Natural killer cell (primary cell): ENCODE results near the gene TRMT10B. TPM values are rescaled to one million over a fixed set of nuclear protein-coding genes. Genes with fewer than 3 reads are reported as not detected.

Source experiments
- ATAC-seq, 3 donors: fragments of 150-1000 bp in 2 of 3; fragments of 200-7000 bp in 1 of 3; cut with Tn5 transposase; 1 replicate in 1 of 3; 2 replicates in 2 of 3; pipeline ENCODE4 v1.10.0; 2021; ENCODE audit warnings: mild to moderate bottlenecking in 2 of 3, moderate library complexity in 2 of 3
- DNase-seq, 2 donors: peaks; one replicate each; pipeline versions ENCODE4 v3.0.0 to v3.0.0-alpha.2; 2013 to 2021; ENCODE audit warnings: mixed read lengths in 1 of 2
- H3K27ac ChIP-seq: one replicate; pipeline ENCODE4 v1.5.1; 2013; ENCODE audit warnings: mild to moderate bottlenecking, low read length
- H3K27me3 ChIP-seq: one replicate; pipeline ENCODE4 v1.6.1; 2013; ENCODE audit warnings: low read length; ENCODE audit not compliant: control insufficient read depth, insufficient read depth
- H3K36me3 ChIP-seq: one replicate; pipeline ENCODE4 v1.6.1; 2013; ENCODE audit warnings: low read length; ENCODE audit not compliant: control insufficient read depth, insufficient read depth
- H3K4me1 ChIP-seq: one replicate; pipeline ENCODE4 v1.6.1; 2013; ENCODE audit warnings: low read length; ENCODE audit not compliant: control insufficient read depth, insufficient read depth
- H3K4me3 ChIP-seq: one replicate; pipeline ENCODE4 v1.5.1; 2013; ENCODE audit warnings: low read length
- H3K9me3 ChIP-seq: one replicate; pipeline ENCODE4 v1.6.1; 2013; ENCODE audit warnings: low read length; ENCODE audit not compliant: control insufficient read depth, insufficient read depth
- H3K27ac Mint-ChIP-seq, 2 donors: one replicate each; pipeline ENCODE4 v1.8.0; 2022; ENCODE audit warnings: mild to moderate bottlenecking in 2 of 2, mixed read lengths in 2 of 2, moderate library complexity in 1 of 2
- H3K27me3 Mint-ChIP-seq, 2 donors: one replicate each; pipeline ENCODE4 v1.8.0; 2022; ENCODE audit warnings: low read depth in 2 of 2, mixed read lengths in 2 of 2
- H3K36me3 Mint-ChIP-seq: one replicate; pipeline ENCODE4 v1.8.0; 2022; ENCODE audit warnings: mixed read lengths
- H3K4me1 Mint-ChIP-seq, 2 donors: one replicate each; pipeline ENCODE4 v1.8.0; 2022; ENCODE audit warnings: mixed read lengths in 2 of 2
- H3K4me3 Mint-ChIP-seq: one replicate; pipeline ENCODE4 v1.8.0; 2022; ENCODE audit warnings: mild to moderate bottlenecking, moderate library complexity, mixed read lengths
- H3K9me3 Mint-ChIP-seq, 2 donors: one replicate each; pipeline ENCODE4 v1.8.0; 2022; ENCODE audit warnings: mixed read lengths in 2 of 2
- WGBS: methylation state at CpG from one replicate; pipeline ENCODE4 v1.1.7; 2013; ENCODE audit warnings: missing lambda C conversion rate; ENCODE audit not compliant: insufficient coverage; 5-methylcytosine and 5-hydroxymethylcytosine counted together
- intact Hi-C: fragments of 100-400 bp; cut with micrococcal nuclease; formaldehyde crosslinking; loops from one replicate; pipeline ENCODE4 v1.14.2; 2022
- total RNA-seq, 4 donors: library from RNA; stranded (reverse); fragments of 120-200 nt in 1 of 4; gene quantifications; one replicate each; pipeline versions ENCODE4 v1.2.3 to v1.2.4, GENCODE V29; 2013 to 2022
- TF ChIP-seq, protein P1 (sequence below): fragments of 200-600 bp; IDR thresholded peaks from one replicate; pipeline ENCODE4 v1.8.0; 2022; ENCODE audit warnings: antibody characterized with exemption

TRMT10B gene
- total RNA-seq, 3 donors from 2014 or later (not counting 1 experiment from before 2014, with no cell fraction given), result 13.2 to 15.4 (median 13.3) TPM

GRCh38 chr9:37769306-37769705 lies 15.7 kb downstream of the TRMT10B start:
- Histone ChIP-seq H3K36me3 (peaks cover 32% of the 10 kb centered on the region), H3K9me3 (no peaks in the 10 kb centered on the region), H3K27me3 (no peaks in the 10 kb centered on the region), H3K27ac (no peak overlapping the region), H3K4me3 (no peak overlapping the region), H3K4me1 (no peaks in the 10 kb centered on the region)
- DNase-seq (no peak), ATAC-seq (no peak)
- TF ChIP-seq, protein P1, sequence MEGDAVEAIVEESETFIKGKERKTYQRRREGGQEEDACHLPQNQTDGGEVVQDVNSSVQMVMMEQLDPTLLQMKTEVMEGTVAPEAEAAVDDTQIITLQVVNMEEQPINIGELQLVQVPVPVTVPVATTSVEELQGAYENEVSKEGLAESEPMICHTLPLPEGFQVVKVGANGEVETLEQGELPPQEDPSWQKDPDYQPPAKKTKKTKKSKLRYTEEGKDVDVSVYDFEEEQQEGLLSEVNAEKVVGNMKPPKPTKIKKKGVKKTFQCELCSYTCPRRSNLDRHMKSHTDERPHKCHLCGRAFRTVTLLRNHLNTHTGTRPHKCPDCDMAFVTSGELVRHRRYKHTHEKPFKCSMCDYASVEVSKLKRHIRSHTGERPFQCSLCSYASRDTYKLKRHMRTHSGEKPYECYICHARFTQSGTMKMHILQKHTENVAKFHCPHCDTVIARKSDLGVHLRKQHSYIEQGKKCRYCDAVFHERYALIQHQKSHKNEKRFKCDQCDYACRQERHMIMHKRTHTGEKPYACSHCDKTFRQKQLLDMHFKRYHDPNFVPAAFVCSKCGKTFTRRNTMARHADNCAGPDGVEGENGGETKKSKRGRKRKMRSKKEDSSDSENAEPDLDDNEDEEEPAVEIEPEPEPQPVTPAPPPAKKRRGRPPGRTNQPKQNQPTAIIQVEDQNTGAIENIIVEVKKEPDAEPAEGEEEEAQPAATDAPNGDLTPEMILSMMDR, result no peak
- H3K36me3 Mint-ChIP-seq, result no peaks in the 10 kb centered on the region
- intact Hi-C loops, result no loop called here
- peak overlapping the region in 1 of 2 donors; percentile 15 for H3K27ac Mint-ChIP-seq
- 97% methylated on average over 5 of the region's 5 CpGs for WGBS
- no peaks in the 10 kb centered on the region for H3K9me3 Mint-ChIP-seq
- peaks cover 0 to 6% of the 10 kb centered on the region in 2 donors for H3K4me1 Mint-ChIP-seq
- no peak overlapping the region for H3K4me3 Mint-ChIP-seq
- H3K27me3 Mint-ChIP-seq, result no peaks in the 10 kb centered on the region

DNA sequence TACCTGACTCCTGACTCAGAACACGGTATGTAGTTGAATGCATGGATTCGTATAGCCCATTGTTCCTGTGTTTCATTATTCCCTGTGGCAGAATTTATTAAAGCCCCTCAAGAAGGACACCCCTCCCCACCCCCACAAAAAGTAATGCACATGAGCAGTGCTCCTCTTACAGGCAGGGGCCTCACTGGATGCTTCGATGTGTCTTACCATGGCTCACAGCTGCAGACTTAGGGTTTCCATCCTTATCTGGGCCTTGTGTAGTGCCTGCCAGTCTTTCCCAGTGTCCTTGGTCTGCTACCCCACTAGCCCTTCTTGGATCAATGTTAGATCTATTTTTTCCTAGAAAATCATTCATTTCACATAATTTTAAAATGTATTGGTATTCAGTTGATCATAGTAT lies 16.4 kb downstream of the TRMT10B start:
- no peak for DNase-seq
- no peaks in the 10 kb centered on the region for H3K9me3 ChIP-seq
- H3K4me1 ChIP-seq, result no peaks in the 10 kb centered on the region
- H3K4me3 Mint-ChIP-seq, result no peak overlapping the region
- peaks cover 39% of the 10 kb centered on the region for H3K36me3 ChIP-seq
- H3K4me1 Mint-ChIP-seq, result peaks cover 0 to 6% of the 10 kb centered on the region in 2 donors
- no peak overlapping the region for H3K27ac ChIP-seq
- no peaks in the 10 kb centered on the region for H3K27me3 Mint-ChIP-seq
- ATAC-seq, result no peak
- 96% methylated on average over 3 of the region's 3 CpGs for WGBS
- TF ChIP-seq, protein P1, result no peak
- H3K27me3 ChIP-seq, result no peaks in the 10 kb centered on the region
- H3K9me3 Mint-ChIP-seq, result no peaks in the 10 kb centered on the region
- H3K4me3 ChIP-seq, result no peak overlapping the region
- no peaks in the 10 kb centered on the region for H3K36me3 Mint-ChIP-seq
- intact Hi-C loops, result no loop called here
- peak overlapping the region in 1 of 2 donors; percentile 15 for H3K27ac Mint-ChIP-seq

- Mint-ChIP-seq H3K4me3 (no peak overlapping the region), H3K27ac (no peak overlapping the region), H3K36me3 (peaks cover 3% of the 10 kb centered on the region), H3K4me1 (peaks cover 6% of the 10 kb centered on the region in 2 donors), H3K27me3 (no peaks in the 10 kb centered on the region), H3K9me3 (no peaks in the 10 kb centered on the region)
- Histone ChIP-seq H3K27ac (no peak overlapping the region), H3K4me1 (no peaks in the 10 kb centered on the region), H3K9me3 (no peaks in the 10 kb centered on the region), H3K36me3 (peaks cover 52% of the 10 kb centered on the region), H3K4me3 (no peak overlapping the region), H3K27me3 (no peaks in the 10 kb centered on the region)
- TF ChIP-seq, protein P1, result no peak
- intact Hi-C loops, result no loop called here
- no peak for DNase-seq
- 100% methylated on average over 1 of the region's 1 CpG for WGBS
- no peak for ATAC-seq
Measured at GRCh38 chr9:37775216-37775919, 21.8 kb downstream of the TRMT10B start.

GRCh38 chr9:37776328-37776727 lies 22.7 kb downstream of the TRMT10B start:
- Histone ChIP-seq H3K27ac (no peak overlapping the region), H3K36me3 (peaks cover 56% of the 10 kb centered on the region), H3K27me3 (no peaks in the 10 kb centered on the region), H3K4me3 (no peak overlapping the region), H3K9me3 (no peaks in the 10 kb centered on the region), H3K4me1 (no peaks in the 10 kb centered on the region)
- ATAC-seq, result no peak
- intact Hi-C loops, result no loop called here
- Mint-ChIP-seq H3K9me3 (no peaks in the 10 kb centered on the region), H3K4me1 (peaks cover 8 to 9% of the 10 kb centered on the region in 2 donors), H3K27me3 (no peaks in the 10 kb centered on the region), H3K36me3 (peaks cover 12% of the 10 kb centered on the region), H3K4me3 (no peak overlapping the region), H3K27ac (no peak overlapping the region)
- 99% methylated on average over 5 of the region's 5 CpGs for WGBS
- TF ChIP-seq, protein P1, result no peak
- DNase-seq, result no peak
